ENCODE results near the gene NMRK1.

NMRK1 gene

GRCh38 chr9:75061169-75061568 lies 26.8 kb downstream of the NMRK1 start:
- H3K36me3 Mint-ChIP-seq (ENCODE audit: low read depth) = peaks cover 22% of the 10 kb centered on the region

GRCh38 chr9:75054368-75055001 lies 33.5 kb downstream of the NMRK1 start:
- Mint-ChIP-seq H3K9me3 (peaks cover 7% of the 10 kb centered on the region), H3K27ac (no peak overlapping the region), H3K4me1 (ENCODE audit: low read depth) (peaks cover 3% of the 10 kb centered on the region), H3K36me3 (ENCODE audit: low read depth) (peaks cover under 1% of the 10 kb centered on the region), H3K27me3 (ENCODE audit: low read depth) (no peaks in the 10 kb centered on the region), H3K4me3 (no peak overlapping the region)

More at GRCh38 chr9:75061169-75061568, 26.8 kb downstream of the NMRK1 start:
- Mint-ChIP-seq H3K4me1 (ENCODE audit: low read depth) (no peaks in the 10 kb centered on the region), H3K27ac (no peak overlapping the region), H3K9me3 (peaks cover 7% of the 10 kb centered on the region), H3K27me3 (ENCODE audit: low read depth) (no peaks in the 10 kb centered on the region), H3K4me3 (no peak overlapping the region)

GRCh38 chr9:75053869-75054268 lies 34.1 kb downstream of the NMRK1 start:
- no peaks in the 10 kb centered on the region for H3K27me3 Mint-ChIP-seq (ENCODE audit: low read depth)
- H3K36me3 Mint-ChIP-seq (ENCODE audit: low read depth) = no peaks in the 10 kb centered on the region
- H3K9me3 Mint-ChIP-seq = peaks cover 7% of the 10 kb centered on the region
- no peak overlapping the region for H3K4me3 Mint-ChIP-seq
- H3K27ac Mint-ChIP-seq = no peak overlapping the region
- peaks cover 3% of the 10 kb centered on the region for H3K4me1 Mint-ChIP-seq (ENCODE audit: low read depth)

- Mint-ChIP-seq H3K4me1 (ENCODE audit: low read depth) (peaks cover 3% of the 10 kb centered on the region), H3K27ac (no peak overlapping the region), H3K9me3 (no peaks in the 10 kb centered on the region), H3K27me3 (ENCODE audit: low read depth) (no peaks in the 10 kb centered on the region), H3K4me3 (no peak overlapping the region), H3K36me3 (ENCODE audit: low read depth) (no peaks in the 10 kb centered on the region)
Measured at GRCh38 chr9:75051285-75051684, 36.7 kb downstream of the NMRK1 start.

GRCh38 chr9:75047506-75047905 lies 40.4 kb downstream of the NMRK1 start:
- no peaks in the 10 kb centered on the region for H3K9me3 Mint-ChIP-seq

GRCh38 chr9:75046725-75047345 lies 41.1 kb downstream of the NMRK1 start:
- no peaks in the 10 kb centered on the region for H3K9me3 Mint-ChIP-seq
- no peaks in the 10 kb centered on the region for H3K36me3 Mint-ChIP-seq (ENCODE audit: low read depth)
- no peak overlapping the region for H3K4me3 Mint-ChIP-seq
- no peak overlapping the region for H3K27ac Mint-ChIP-seq
- H3K4me1 Mint-ChIP-seq (ENCODE audit: low read depth) = no peaks in the 10 kb centered on the region
- H3K27me3 Mint-ChIP-seq (ENCODE audit: low read depth) = peaks cover 14% of the 10 kb centered on the region

More at GRCh38 chr9:75047506-75047905, 40.4 kb downstream of the NMRK1 start:
- H3K4me3 Mint-ChIP-seq = no peak overlapping the region
- peaks cover 14% of the 10 kb centered on the region for H3K27me3 Mint-ChIP-seq (ENCODE audit: low read depth)
- H3K27ac Mint-ChIP-seq = no peak overlapping the region
- no peaks in the 10 kb centered on the region for H3K4me1 Mint-ChIP-seq (ENCODE audit: low read depth)
- H3K36me3 Mint-ChIP-seq (ENCODE audit: low read depth) = no peaks in the 10 kb centered on the region

GRCh38 chr9:75041041-75041440 lies 46.9 kb downstream of the NMRK1 start:
- no peaks in the 10 kb centered on the region for H3K36me3 Mint-ChIP-seq (ENCODE audit: low read depth)
- peaks cover 18% of the 10 kb centered on the region for H3K27me3 Mint-ChIP-seq (ENCODE audit: low read depth)
- no peak overlapping the region for H3K27ac Mint-ChIP-seq
- no peak overlapping the region for H3K4me3 Mint-ChIP-seq
- H3K9me3 Mint-ChIP-seq = no peaks in the 10 kb centered on the region
- H3K4me1 Mint-ChIP-seq (ENCODE audit: low read depth) = no peaks in the 10 kb centered on the region

- Mint-ChIP-seq H3K9me3 (no peaks in the 10 kb centered on the region), H3K4me1 (ENCODE audit: low read depth) (no peaks in the 10 kb centered on the region), H3K27ac (no peak overlapping the region), H3K4me3 (no peak overlapping the region), H3K27me3 (ENCODE audit: low read depth) (peaks cover 9% of the 10 kb centered on the region), H3K36me3 (ENCODE audit: low read depth) (no peaks in the 10 kb centered on the region)
Measured at GRCh38 chr9:75039801-75040200, 48.2 kb downstream of the NMRK1 start.

- Mint-ChIP-seq H3K27me3 (ENCODE audit: low read depth) (peaks cover 14% of the 10 kb centered on the region), H3K4me1 (ENCODE audit: low read depth) (no peaks in the 10 kb centered on the region), H3K27ac (no peak overlapping the region), H3K4me3 (no peak overlapping the region), H3K9me3 (no peaks in the 10 kb centered on the region), H3K36me3 (ENCODE audit: low read depth) (no peaks in the 10 kb centered on the region)
Measured at GRCh38 chr9:75039009-75039408, 48.9 kb downstream of the NMRK1 start.

- Mint-ChIP-seq H3K4me3 (no peak overlapping the region), H3K4me1 (ENCODE audit: low read depth) (no peaks in the 10 kb centered on the region), H3K9me3 (no peaks in the 10 kb centered on the region), H3K27me3 (ENCODE audit: low read depth) (peaks cover 21% of the 10 kb centered on the region), H3K36me3 (ENCODE audit: low read depth) (no peaks in the 10 kb centered on the region), H3K27ac (no peak overlapping the region)
Measured at GRCh38 chr9:75036793-75037192, 51.2 kb downstream of the NMRK1 start.

- no peaks in the 10 kb centered on the region for H3K9me3 Mint-ChIP-seq
- no peak overlapping the region for H3K27ac Mint-ChIP-seq
- peaks cover 21% of the 10 kb centered on the region for H3K27me3 Mint-ChIP-seq (ENCODE audit: low read depth)
- H3K4me1 Mint-ChIP-seq (ENCODE audit: low read depth) = no peaks in the 10 kb centered on the region
- H3K36me3 Mint-ChIP-seq (ENCODE audit: low read depth) = no peaks in the 10 kb centered on the region
- no peak overlapping the region for H3K4me3 Mint-ChIP-seq
Measured at GRCh38 chr9:75033791-75034473, 54.0 kb downstream of the NMRK1 start.

- H3K36me3 Mint-ChIP-seq (ENCODE audit: low read depth) = peaks cover 3% of the 10 kb centered on the region
- H3K27ac Mint-ChIP-seq = peak overlapping the region; percentile 95
- H3K27me3 Mint-ChIP-seq (ENCODE audit: low read depth) = peaks cover 4% of the 10 kb centered on the region
- H3K4me1 Mint-ChIP-seq (ENCODE audit: low read depth) = peaks cover 35% of the 10 kb centered on the region
- peak overlapping the region; percentile 90 for H3K4me3 Mint-ChIP-seq
- H3K9me3 Mint-ChIP-seq = no peaks in the 10 kb centered on the region
Measured at GRCh38 chr9:75027187-75028107, 60.5 kb downstream of the NMRK1 start.

- Mint-ChIP-seq H3K27ac (peak overlapping the region; percentile 45), H3K36me3 (ENCODE audit: low read depth) (peaks cover 20% of the 10 kb centered on the region), H3K4me3 (no peak overlapping the region), H3K9me3 (peaks cover 5% of the 10 kb centered on the region), H3K4me1 (ENCODE audit: low read depth) (peaks cover 50% of the 10 kb centered on the region), H3K27me3 (ENCODE audit: low read depth) (peaks cover 4% of the 10 kb centered on the region)
Measured at GRCh38 chr9:75023846-75024245, 64.1 kb downstream of the NMRK1 start.

GRCh38 chr9:75019654-75020053 lies 68.3 kb downstream of the NMRK1 start:
- H3K4me1 Mint-ChIP-seq (ENCODE audit: low read depth) = peaks cover 32% of the 10 kb centered on the region
- no peaks in the 10 kb centered on the region for H3K27me3 Mint-ChIP-seq (ENCODE audit: low read depth)
- H3K27ac Mint-ChIP-seq = no peak overlapping the region
- H3K36me3 Mint-ChIP-seq (ENCODE audit: low read depth) = peaks cover 17% of the 10 kb centered on the region
- H3K9me3 Mint-ChIP-seq = peaks cover 5% of the 10 kb centered on the region
- H3K4me3 Mint-ChIP-seq = no peak overlapping the region

Measured in T-helper 1 cell treated with Interleukin-12 subunit alpha and Interleukin-12 subunit beta and Interleukin-4 antibody, amounts not matched to agents 30 μg/mL and 1 μg/mL, for 36 hours (primary cell).